Memory B cell (primary cell): ENCODE results near the gene SLC44A4.
A peak's percentile ranks its signal among the peaks of the same experiment; 100 is the strongest.

Experiments
- ATAC-seq: fragments of 150-1000 bp; cut with Tn5 transposase; 2 replicates; pipeline ENCODE4 v1.10.0; 2021; ENCODE audit warnings: low read depth, mild to moderate bottlenecking, moderate library complexity
- DNase-seq, 2 donors: peaks; one replicate each; pipeline ENCODE4 v3.0.0; 2022; ENCODE audit warnings: low spot score in 2 of 2
- H3K27ac Mint-ChIP-seq: one replicate; pipeline ENCODE4 v1.8.0; 2022; ENCODE audit warnings: mild to moderate bottlenecking, moderate library complexity, mixed read lengths
- H3K27me3 Mint-ChIP-seq: one replicate; pipeline ENCODE4 v1.8.0; 2022; ENCODE audit warnings: mixed read lengths
- H3K36me3 Mint-ChIP-seq: one replicate; pipeline ENCODE4 v1.8.0; 2022; ENCODE audit warnings: mild to moderate bottlenecking, mixed read lengths
- H3K4me1 Mint-ChIP-seq: one replicate; pipeline ENCODE4 v1.8.0; 2022; ENCODE audit warnings: mixed read lengths
- H3K4me3 Mint-ChIP-seq: one replicate; pipeline ENCODE4 v1.8.0; 2022; ENCODE audit warnings: mild to moderate bottlenecking, moderate library complexity, mixed read lengths
- H3K9me3 Mint-ChIP-seq: one replicate; pipeline ENCODE4 v1.8.0; 2022; ENCODE audit warnings: mixed read lengths

SLC44A4 gene

DNA sequence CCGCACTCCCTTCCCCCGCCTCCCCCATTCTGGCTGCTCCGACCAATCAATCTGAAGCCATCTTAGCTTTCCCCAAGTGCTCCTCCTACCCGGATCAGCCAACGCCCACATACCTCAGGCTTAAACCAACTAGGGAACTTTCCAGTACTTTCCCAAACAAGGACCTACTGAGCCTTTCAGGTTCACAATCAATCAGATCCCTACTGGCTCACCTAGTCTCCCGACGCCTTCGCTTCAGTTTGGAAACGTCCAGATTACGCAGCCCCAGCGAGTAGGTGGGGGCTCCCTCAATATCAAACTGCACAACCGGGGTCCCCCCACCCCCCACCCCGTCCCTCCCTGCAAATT, 64.1 kb downstream of the SLC44A4 start:
- H3K27me3 Mint-ChIP-seq = no peaks in the 10 kb centered on the region
- peak overlapping the region; percentile 90 for H3K27ac Mint-ChIP-seq
- peaks cover 17% of the 10 kb centered on the region for H3K4me1 Mint-ChIP-seq
- peak in 1 of 2 donors; percentile 39 for DNase-seq
- peak; percentile 74 for ATAC-seq
- no peaks in the 10 kb centered on the region for H3K9me3 Mint-ChIP-seq
- H3K4me3 Mint-ChIP-seq = peak overlapping the region; percentile 97
- peaks cover 3% of the 10 kb centered on the region for H3K36me3 Mint-ChIP-seq

DNA sequence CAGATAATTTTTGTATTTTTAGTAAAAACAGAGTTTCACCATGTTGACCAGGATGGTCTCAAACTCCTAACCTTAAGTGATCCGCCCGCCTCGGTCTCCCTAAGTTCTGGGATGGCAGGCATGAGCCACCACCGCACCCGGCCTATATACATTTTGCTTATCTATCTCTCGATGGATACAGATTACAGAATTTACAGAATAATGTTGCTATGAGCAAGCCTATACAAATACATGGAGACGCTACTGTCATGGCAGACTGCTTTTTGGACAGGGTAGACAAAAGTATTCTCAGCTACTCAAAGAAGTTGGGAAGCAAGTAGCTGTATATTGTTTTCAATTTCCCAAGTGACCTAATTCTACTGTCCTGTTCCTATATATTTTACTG, 65.3 kb downstream of the SLC44A4 start:
- DNase-seq (no peak), ATAC-seq (no peak)
- H3K27me3 Mint-ChIP-seq = no peaks in the 10 kb centered on the region
- H3K9me3 Mint-ChIP-seq = no peaks in the 10 kb centered on the region
- H3K4me3 Mint-ChIP-seq = no peak overlapping the region
- peaks cover 3% of the 10 kb centered on the region for H3K36me3 Mint-ChIP-seq
- H3K27ac Mint-ChIP-seq = no peak overlapping the region
- peaks cover 17% of the 10 kb centered on the region for H3K4me1 Mint-ChIP-seq
